ENCODE measurements around the gene NR5A1.

Gene NR5A1

GRCh38 chr9:124479371-124479770 lies 27.8 kb downstream of the NR5A1 start:
- no peak for DNase-seq

- DNase-seq: no peak
These were observed 28.8 kb downstream of the NR5A1 start for GRCh38 chr9:124478354-124478753.

GRCh38 chr9:124477648-124478285 lies 29.4 kb downstream of the NR5A1 start:
- no peak for DNase-seq

GRCh38 chr9:124477211-124477647 lies 30.0 kb downstream of the NR5A1 start:
- DNase-seq: no peak

- DNase-seq: no peak
These were observed 31.1 kb downstream of the NR5A1 start for GRCh38 chr9:124475868-124476690.

GRCh38 chr9:124475158-124475867 lies 31.9 kb downstream of the NR5A1 start:
- no peak for DNase-seq

- DNase-seq: no peak
These were observed 33.0 kb downstream of the NR5A1 start for GRCh38 chr9:124474151-124474550.

- no peak for DNase-seq
These were observed 33.9 kb downstream of the NR5A1 start for GRCh38 chr9:124473310-124473709.

GRCh38 chr9:124472770-124473169 lies 34.4 kb downstream of the NR5A1 start:
- no peak for DNase-seq

- DNase-seq: no peak
These were observed 35.4 kb downstream of the NR5A1 start for GRCh38 chr9:124471761-124472160.

GRCh38 chr9:124470726-124471125 lies 36.5 kb downstream of the NR5A1 start:
- no peak for DNase-seq

GRCh38 chr9:124470306-124470705 lies 36.9 kb downstream of the NR5A1 start:
- no peak for DNase-seq

- DNase-seq: no peak
These were observed 38.0 kb downstream of the NR5A1 start for GRCh38 chr9:124469011-124469832.

- DNase-seq: no peak
These were observed 39.0 kb downstream of the NR5A1 start for GRCh38 chr9:124468061-124468740.

GRCh38 chr9:124467410-124468060 lies 39.7 kb downstream of the NR5A1 start:
- no peak for DNase-seq

GRCh38 chr9:124465736-124466135 lies 41.5 kb downstream of the NR5A1 start:
- no peak for DNase-seq

- DNase-seq: no peak
These were observed 44.5 kb downstream of the NR5A1 start for GRCh38 chr9:124462739-124463138.

- DNase-seq: no peak
These were observed 48.8 kb downstream of the NR5A1 start for GRCh38 chr9:124458441-124458840.

- DNase-seq: no peak
These were observed 49.2 kb downstream of the NR5A1 start for GRCh38 chr9:124457887-124458431.

GRCh38 chr9:124457079-124457886 lies 49.9 kb downstream of the NR5A1 start:
- DNase-seq: no peak

Data from activated CD4-positive, alpha-beta T cell treated with anti-CD3 and anti-CD28 coated beads for 1 hour (primary cell).